ENCODE measurements around the gene TRIM62. TPM values are rescaled to one million over a fixed set of nuclear protein-coding genes. Genes with fewer than 3 reads are reported as not detected.

The TRIM62 gene
- total and polyA plus RNA-seq, 3 donors from 2014 or later: 6.0 to 8.8 (median 6.2) TPM

DNA sequence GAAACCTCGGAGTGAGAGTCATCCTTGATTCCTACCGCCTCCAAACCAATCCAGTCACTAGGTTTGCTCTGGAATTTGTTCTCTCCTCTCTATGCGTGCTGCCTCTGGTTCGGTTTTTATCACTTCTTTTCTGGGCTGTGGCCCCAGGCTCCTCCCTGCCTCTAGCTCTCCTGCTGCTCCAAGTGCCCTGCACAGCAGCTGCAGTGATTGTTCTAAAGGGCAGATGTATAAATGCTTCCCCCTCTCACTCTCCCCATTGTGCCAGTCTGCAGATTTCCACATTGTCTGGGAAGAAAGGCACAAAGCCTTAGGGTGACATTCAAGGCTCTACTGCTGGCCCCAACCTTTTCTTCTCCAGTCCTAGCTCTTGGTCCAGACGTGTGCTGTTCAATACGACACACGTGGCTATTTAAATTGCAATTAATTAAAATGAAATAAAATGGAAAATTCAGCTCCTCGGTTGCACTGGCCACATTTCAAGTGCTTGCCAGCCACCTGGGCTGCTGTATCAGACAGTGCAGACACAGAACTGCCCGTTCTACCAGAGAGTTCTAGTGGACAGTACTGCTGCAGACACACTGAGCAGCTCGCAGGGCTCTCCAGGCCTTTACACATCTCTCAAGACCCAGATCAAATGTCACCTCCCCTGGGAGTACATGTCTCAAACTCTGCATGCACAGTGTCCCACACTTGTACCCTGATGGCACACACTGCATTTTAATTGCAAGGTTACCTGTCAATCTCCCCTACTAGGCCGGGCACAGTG lies 12.4 kb downstream of the TRIM62 start:
- H3K4me1 ChIP-seq: peaks cover 5% of the 10 kb centered on the region
- H3K27me3 ChIP-seq: no peaks in the 10 kb centered on the region
- H3K27ac ChIP-seq: no peak overlapping the region
- intact Hi-C loops (cut with DNase I; ENCODE audit: low total_unique reads): no loop called here
- DNase-seq: no peak
- 51 to 63% methylated on average over 11 of the region's 11 CpGs for WGBS, 2 donors
- no peak overlapping the region for H3K4me3 ChIP-seq
- no peaks in the 10 kb centered on the region for H3K36me3 ChIP-seq (ENCODE audit: low read depth, missing control alignments)
- no peak for TF ChIP-seq POLR2A (IDR thresholded peaks at IDR 0.05)
- TF ChIP-seq, protein P1, sequence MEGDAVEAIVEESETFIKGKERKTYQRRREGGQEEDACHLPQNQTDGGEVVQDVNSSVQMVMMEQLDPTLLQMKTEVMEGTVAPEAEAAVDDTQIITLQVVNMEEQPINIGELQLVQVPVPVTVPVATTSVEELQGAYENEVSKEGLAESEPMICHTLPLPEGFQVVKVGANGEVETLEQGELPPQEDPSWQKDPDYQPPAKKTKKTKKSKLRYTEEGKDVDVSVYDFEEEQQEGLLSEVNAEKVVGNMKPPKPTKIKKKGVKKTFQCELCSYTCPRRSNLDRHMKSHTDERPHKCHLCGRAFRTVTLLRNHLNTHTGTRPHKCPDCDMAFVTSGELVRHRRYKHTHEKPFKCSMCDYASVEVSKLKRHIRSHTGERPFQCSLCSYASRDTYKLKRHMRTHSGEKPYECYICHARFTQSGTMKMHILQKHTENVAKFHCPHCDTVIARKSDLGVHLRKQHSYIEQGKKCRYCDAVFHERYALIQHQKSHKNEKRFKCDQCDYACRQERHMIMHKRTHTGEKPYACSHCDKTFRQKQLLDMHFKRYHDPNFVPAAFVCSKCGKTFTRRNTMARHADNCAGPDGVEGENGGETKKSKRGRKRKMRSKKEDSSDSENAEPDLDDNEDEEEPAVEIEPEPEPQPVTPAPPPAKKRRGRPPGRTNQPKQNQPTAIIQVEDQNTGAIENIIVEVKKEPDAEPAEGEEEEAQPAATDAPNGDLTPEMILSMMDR (IDR thresholded peaks at IDR 0.05): no peak
- H3K9me3 ChIP-seq: no peaks in the 10 kb centered on the region

DNA sequence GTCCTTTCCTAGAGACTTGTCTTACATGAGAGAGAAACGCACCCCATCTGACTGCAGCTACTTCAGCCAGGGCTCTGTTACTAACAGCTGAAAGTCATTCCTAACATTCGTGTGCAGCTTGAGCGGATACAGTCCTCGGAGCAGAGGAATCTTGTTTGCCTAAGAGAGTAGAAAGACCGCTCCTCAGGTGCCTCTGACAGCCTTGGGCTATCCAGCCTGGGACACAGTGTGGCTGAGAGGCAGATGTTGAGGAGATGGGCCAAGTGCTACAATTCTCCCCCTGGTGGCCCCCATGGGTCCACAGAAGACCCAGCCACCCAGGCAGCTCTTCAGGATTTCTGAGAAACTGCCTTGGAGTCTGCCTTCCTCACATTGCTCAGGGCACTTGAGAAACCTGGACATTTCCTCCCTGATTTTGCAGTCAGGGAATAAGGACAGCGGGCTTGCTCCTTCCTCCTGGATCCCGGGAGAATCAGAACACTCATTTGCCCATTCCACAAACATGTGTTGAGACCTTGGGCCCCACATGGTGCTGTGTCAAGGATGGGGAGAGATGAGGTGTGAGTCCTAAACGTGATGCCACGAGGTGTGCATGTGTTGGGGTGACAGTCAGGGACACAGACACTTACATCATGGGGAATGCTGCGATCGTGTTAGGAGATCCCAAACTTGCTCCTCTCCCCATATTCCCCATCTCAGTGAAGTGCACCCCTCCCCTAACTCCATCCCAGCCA lies 13.1 kb downstream of the TRIM62 start:
- Histone ChIP-seq H3K27ac (no peak overlapping the region), H3K9me3 (no peaks in the 10 kb centered on the region), H3K4me1 (peaks cover 5% of the 10 kb centered on the region), H3K27me3 (no peaks in the 10 kb centered on the region), H3K4me3 (no peak overlapping the region), H3K36me3 (ENCODE audit: low read depth, missing control alignments) (no peaks in the 10 kb centered on the region)
- no peak for TF ChIP-seq POLR2A (IDR thresholded peaks at IDR 0.05)
- TF ChIP-seq, protein P1 (IDR thresholded peaks at IDR 0.05): no peak
- DNase-seq: no peak
- 63 to 64% methylated on average over 7 to 11 of the region's 11 CpGs for WGBS, 2 donors
- intact Hi-C loops (cut with DNase I; ENCODE audit: low total_unique reads): no loop called here

- Histone ChIP-seq H3K27ac (no peak overlapping the region), H3K27me3 (no peaks in the 10 kb centered on the region), H3K4me1 (peaks cover 5% of the 10 kb centered on the region), H3K36me3 (ENCODE audit: low read depth, missing control alignments) (no peaks in the 10 kb centered on the region), H3K4me3 (no peak overlapping the region), H3K9me3 (no peaks in the 10 kb centered on the region)
- WGBS, 2 donors: 85 to 89% methylated on average over 4 of the region's 4 CpGs
- no peak for TF ChIP-seq POLR2A (IDR thresholded peaks at IDR 0.05)
- TF ChIP-seq, protein P1 (IDR thresholded peaks at IDR 0.05): no peak
- DNase-seq: no peak
- intact Hi-C loops (cut with DNase I; ENCODE audit: low total_unique reads): no loop called here
Measured at GRCh38 chr1:33167650-33168447, 14.0 kb downstream of the TRIM62 start.

DNA sequence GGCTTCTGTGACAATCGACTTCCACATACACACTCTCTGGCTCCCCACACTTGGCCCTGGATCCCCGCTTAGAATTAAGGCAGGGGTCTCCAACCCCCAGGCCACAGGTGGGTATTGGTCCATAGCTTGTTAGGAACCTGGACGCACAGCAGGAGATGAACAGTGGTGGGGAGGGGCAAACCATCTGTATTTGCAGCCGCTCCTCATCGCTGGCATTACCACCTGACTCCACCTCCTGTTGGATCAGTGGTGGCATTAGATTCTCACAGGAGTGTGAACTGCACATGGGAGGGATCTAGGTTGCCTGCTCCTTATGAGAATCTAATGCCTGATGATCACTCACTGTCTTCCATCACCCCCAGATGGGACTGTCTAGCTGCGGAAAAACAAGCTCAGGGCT lies 16.0 kb downstream of the TRIM62 start:
- TF ChIP-seq, protein P1 (IDR thresholded peaks at IDR 0.05): no peak
- TF ChIP-seq POLR2A (IDR thresholded peaks at IDR 0.05): no peak
- Histone ChIP-seq H3K4me3 (no peak overlapping the region), H3K27me3 (no peaks in the 10 kb centered on the region), H3K9me3 (no peaks in the 10 kb centered on the region), H3K36me3 (ENCODE audit: low read depth, missing control alignments) (no peaks in the 10 kb centered on the region), H3K4me1 (peaks cover 17% of the 10 kb centered on the region), H3K27ac (no peak overlapping the region)
- no peak for DNase-seq
- intact Hi-C loops (cut with DNase I; ENCODE audit: low total_unique reads): no loop called here
- 87 to 89% methylated on average over 6 of the region's 6 CpGs for WGBS, 2 donors

Data from testis (tissue), 3 donors.